Measurements from ENCODE around the gene PDK3. TPM values are rescaled to one million over a fixed set of nuclear protein-coding genes. Genes with fewer than 3 reads are reported as not detected.

Gene PDK3
- total RNA-seq, 1 donor from 2014 or later: 11.6 TPM

- Mint-ChIP-seq H3K36me3 (ENCODE audit: low read depth, unreplicated experiment) (no peaks in the 10 kb centered on the region), H3K4me1 (ENCODE audit: unreplicated experiment) (no peaks in the 10 kb centered on the region), H3K4me3 (ENCODE audit: unreplicated experiment) (no peak overlapping the region), H3K27ac (ENCODE audit: unreplicated experiment) (no peak overlapping the region), H3K9me3 (ENCODE audit: unreplicated experiment) (no peaks in the 10 kb centered on the region), H3K27me3 (ENCODE audit: unreplicated experiment) (no peaks in the 10 kb centered on the region)
- no peak for TF ChIP-seq CTCF (IDR thresholded peaks at IDR 0.05; ENCODE audit: unreplicated experiment)
- no peak for DNase-seq (ENCODE audit: low spot score)
These were observed 20.2 kb downstream of the PDK3 start for GRCh38 chrX:24485323-24485722.

- Mint-ChIP-seq H3K4me3 (ENCODE audit: unreplicated experiment) (no peak overlapping the region), H3K9me3 (ENCODE audit: unreplicated experiment) (no peaks in the 10 kb centered on the region), H3K27me3 (ENCODE audit: unreplicated experiment) (no peaks in the 10 kb centered on the region), H3K27ac (ENCODE audit: unreplicated experiment) (no peak overlapping the region), H3K4me1 (ENCODE audit: unreplicated experiment) (no peaks in the 10 kb centered on the region), H3K36me3 (ENCODE audit: low read depth, unreplicated experiment) (no peaks in the 10 kb centered on the region)
- no peak for DNase-seq (ENCODE audit: low spot score)
- no peak for TF ChIP-seq CTCF (IDR thresholded peaks at IDR 0.05; ENCODE audit: unreplicated experiment)
These were observed 21.0 kb downstream of the PDK3 start for GRCh38 chrX:24485976-24486680.

GRCh38 chrX:24487571-24487970, 22.5 kb downstream of the PDK3 start:
- Mint-ChIP-seq H3K36me3 (ENCODE audit: low read depth, unreplicated experiment) (no peaks in the 10 kb centered on the region), H3K27ac (ENCODE audit: unreplicated experiment) (no peak overlapping the region), H3K4me1 (ENCODE audit: unreplicated experiment) (no peaks in the 10 kb centered on the region), H3K9me3 (ENCODE audit: unreplicated experiment) (no peaks in the 10 kb centered on the region), H3K27me3 (ENCODE audit: unreplicated experiment) (no peaks in the 10 kb centered on the region), H3K4me3 (ENCODE audit: unreplicated experiment) (no peak overlapping the region)
- no peak for DNase-seq (ENCODE audit: low spot score)
- TF ChIP-seq CTCF (IDR thresholded peaks at IDR 0.05; ENCODE audit: unreplicated experiment): no peak

- no peaks in the 10 kb centered on the region for H3K9me3 Mint-ChIP-seq (ENCODE audit: unreplicated experiment)
- H3K27ac Mint-ChIP-seq (ENCODE audit: unreplicated experiment): no peak overlapping the region
- no peaks in the 10 kb centered on the region for H3K36me3 Mint-ChIP-seq (ENCODE audit: low read depth, unreplicated experiment)
- DNase-seq (ENCODE audit: low spot score): no peak
- TF ChIP-seq CTCF (IDR thresholded peaks at IDR 0.05; ENCODE audit: unreplicated experiment): no peak
- H3K27me3 Mint-ChIP-seq (ENCODE audit: unreplicated experiment): no peaks in the 10 kb centered on the region
- H3K4me3 Mint-ChIP-seq (ENCODE audit: unreplicated experiment): no peak overlapping the region
- H3K4me1 Mint-ChIP-seq (ENCODE audit: unreplicated experiment): peaks cover 10% of the 10 kb centered on the region
These were observed 26.7 kb downstream of the PDK3 start for GRCh38 chrX:24491741-24492140.

- no peaks in the 10 kb centered on the region for H3K36me3 Mint-ChIP-seq (ENCODE audit: low read depth, unreplicated experiment)
- H3K4me3 Mint-ChIP-seq (ENCODE audit: unreplicated experiment): no peak overlapping the region
- no peak for TF ChIP-seq CTCF (IDR thresholded peaks at IDR 0.05; ENCODE audit: unreplicated experiment)
- no peaks in the 10 kb centered on the region for H3K27me3 Mint-ChIP-seq (ENCODE audit: unreplicated experiment)
- peaks cover 10% of the 10 kb centered on the region for H3K4me1 Mint-ChIP-seq (ENCODE audit: unreplicated experiment)
- DNase-seq (ENCODE audit: low spot score): no peak
- H3K9me3 Mint-ChIP-seq (ENCODE audit: unreplicated experiment): no peaks in the 10 kb centered on the region
- H3K27ac Mint-ChIP-seq (ENCODE audit: unreplicated experiment): peak overlapping the region; percentile 30
These were observed 28.9 kb downstream of the PDK3 start for GRCh38 chrX:24493740-24494581.
